H1 (cell line): Measurements from ENCODE around the gene A2ML1. TPM values are rescaled to one million over a fixed set of nuclear protein-coding genes. Genes with fewer than 3 reads are reported as not detected.

Experiments used
- CTCF ChIA-PET: fragments of 300-600 bp; sonication (Branson Sonifier 250); formaldehyde crosslinking; loops from one replicate; lab custom pipeline; 2021; ENCODE audit not compliant: partially characterized antibody; lab: Charles Lee
- POLR2A ChIA-PET: fragments of 300-600 bp; sonication (Branson Sonifier 250); formaldehyde crosslinking; loops from one replicate; lab custom pipeline; 2021; ENCODE audit warnings: inconsistent platforms; ENCODE audit not compliant: partially characterized antibody; lab: Charles Lee
- DNase-seq, 2 experiments: peaks; one replicate each; pipeline versions ENCODE4 v3.0.0 to v3.0.0-alpha.2; 2010 to 2022; ENCODE audit warnings: low spot score in 2 of 2, low read depth in 1 of 2, mixed read lengths in 1 of 2
- FAIRE-seq: peaks from 2 replicates; lab custom pipeline; 2011; peaks lifted over from hg19 to GRCh38; lab: Jason Lieb, UNC
- H2AFZ ChIP-seq: 2 replicates; pipeline ENCODE4 v1.8.1; 2012; ENCODE audit warnings: low read length, inconsistent platforms
- H2AK5ac ChIP-seq: 2 replicates; pipeline ENCODE4 v1.6.1; 2013; ENCODE audit warnings: low read depth, low read length
- H2BK120ac ChIP-seq: replicated peaks from 2 replicates; pipeline ENCODE3; 2013; ENCODE audit warnings: low read depth, low read length, inconsistent platforms
- H2BK12ac ChIP-seq: 2 replicates; pipeline ENCODE4 v1.6.1; 2013; ENCODE audit warnings: low read depth, low read length
- H2BK15ac ChIP-seq: 2 replicates; pipeline ENCODE4 v1.6.1; 2013; ENCODE audit warnings: low read length
- H2BK20ac ChIP-seq: 2 replicates; pipeline ENCODE4 v1.6.1; 2013; ENCODE audit warnings: low read length
- H2BK5ac ChIP-seq: 2 replicates; pipeline ENCODE4 v1.6.1; 2013; ENCODE audit warnings: low read depth, low read length
- H3K14ac ChIP-seq: 2 replicates; pipeline ENCODE4 v1.6.1; 2013; ENCODE audit warnings: inconsistent platforms; ENCODE audit not compliant: insufficient read length
- H3K18ac ChIP-seq: 2 replicates; pipeline ENCODE4 v1.6.1; 2013; ENCODE audit warnings: low read length; ENCODE audit errors: extremely low read depth
- H3K23ac ChIP-seq: 2 replicates; pipeline ENCODE4 v1.6.1; 2013; ENCODE audit warnings: inconsistent platforms; ENCODE audit not compliant: insufficient read length
- H3K23me2 ChIP-seq: 2 replicates; pipeline ENCODE4 v1.6.1; 2013; ENCODE audit warnings: low read depth, low read length
- H3K27ac ChIP-seq: 2 replicates; pipeline ENCODE4 v1.6.1; 2011; ENCODE audit warnings: low read depth, low read length, inconsistent platforms
- H3K27me3 ChIP-seq, 4 experiments: replicated peaks in 1 of 4; 1 replicate in 1 of 4; 2 replicates in 3 of 4; pipeline versions ENCODE4 v1.6.1 to v1.8.1; 2011 to 2013; ENCODE audit warnings: low read length in 3 of 4, mild to moderate bottlenecking in 3 of 4, inconsistent platforms in 2 of 4, mixed read lengths in 2 of 4, moderate library complexity in 1 of 4; ENCODE audit not compliant: control insufficient read depth in 3 of 4, insufficient read depth in 3 of 4; ENCODE audit errors: extremely low read depth in 1 of 4
- H3K36me3 ChIP-seq, 4 experiments: 2 replicates each; pipeline versions ENCODE4 v1.6.1 to v1.8.1; 2011 to 2013; ENCODE audit warnings: mild to moderate bottlenecking in 4 of 4, low read length in 3 of 4, moderate library complexity in 2 of 4, control low read depth in 1 of 4, inconsistent platforms in 1 of 4; ENCODE audit not compliant: insufficient read depth in 4 of 4, control insufficient read depth in 2 of 4
- H3K4ac ChIP-seq: replicated peaks from 2 replicates; pipeline ENCODE3; 2013; ENCODE audit warnings: low read length, low read depth, mixed read lengths, inconsistent platforms; ENCODE audit not compliant: insufficient read length
- H3K4me1 ChIP-seq, 4 experiments: replicated peaks in 1 of 4; 1 replicate in 1 of 4; 2 replicates in 3 of 4; pipeline versions ENCODE4 v1.6.1 to v1.8.1; 2011 to 2013; ENCODE audit warnings: low read length in 3 of 4, inconsistent platforms in 2 of 4, mixed read lengths in 1 of 4; ENCODE audit not compliant: insufficient read depth in 4 of 4, control insufficient read depth in 3 of 4
- H3K4me2 ChIP-seq, 2 experiments: 2 replicates each; pipeline versions ENCODE4 v1.6.1 to v1.8.1; 2011 to 2013; ENCODE audit warnings: low read depth in 2 of 2, low read length in 2 of 2, control low read depth in 1 of 2, inconsistent platforms in 1 of 2, mild to moderate bottlenecking in 1 of 2; ENCODE audit not compliant: insufficient read depth in 1 of 2
- H3K4me3 ChIP-seq, 4 experiments: fragments of 200-600, 300-600 bp in 1 of 4; sonication (generic), shearing (Covaris generic), sonication (Bioruptor Twin) in 1 of 4; 2 replicates each; pipeline versions ENCODE4 v1.5.1 to v1.8.1; 2011 to 2016; ENCODE audit warnings: low read length in 4 of 4, low read depth in 3 of 4, control low read depth in 2 of 4, inconsistent platforms in 2 of 4, mild to moderate bottlenecking in 2 of 4, mixed read lengths in 1 of 4, moderate library complexity in 1 of 4; ENCODE audit not compliant: insufficient read depth in 2 of 4; ENCODE audit errors: extremely low read depth in 1 of 4
- H3K56ac ChIP-seq: replicated peaks from 2 replicates; pipeline ENCODE3; 2013; ENCODE audit warnings: low read depth, mild to moderate bottlenecking, mixed read lengths, low read length, inconsistent platforms; ENCODE audit not compliant: insufficient read length
- H3K79me1 ChIP-seq: 2 replicates; pipeline ENCODE4 v1.6.1; 2013; ENCODE audit warnings: low read depth, low read length, control low read depth
- H3K79me2 ChIP-seq, 2 experiments: 2 replicates each; pipeline versions ENCODE4 v1.6.1 to v1.8.1; 2012 to 2013; ENCODE audit warnings: low read length in 2 of 2, mild to moderate bottlenecking in 2 of 2, inconsistent platforms in 1 of 2; ENCODE audit not compliant: insufficient read depth in 2 of 2, control insufficient read depth in 1 of 2
- H3K9ac ChIP-seq, 4 experiments: replicated peaks in 1 of 4; 1 replicate in 1 of 4; 2 replicates in 3 of 4; pipeline versions ENCODE4 v1.6.1 to v1.8.1; 2011 to 2013; ENCODE audit warnings: low read depth in 3 of 4, low read length in 3 of 4, control low read depth in 2 of 4, mild to moderate bottlenecking in 2 of 4, moderate library complexity in 2 of 4, inconsistent platforms in 1 of 4; ENCODE audit errors: extremely low read depth in 1 of 4
- H3K9me3 ChIP-seq, 2 experiments: 2 replicates each; pipeline versions ENCODE4 v1.6.1 to v1.8.1; 2012 to 2013; ENCODE audit warnings: mild to moderate bottlenecking in 2 of 2, moderate library complexity in 2 of 2, control low read depth in 1 of 2, inconsistent platforms in 1 of 2, low read depth in 1 of 2, low read length in 1 of 2, mixed read lengths in 1 of 2; ENCODE audit not compliant: insufficient read depth in 2 of 2
- H4K20me1 ChIP-seq, 2 experiments: replicated peaks in 1 of 2; 2 replicates each; pipeline versions ENCODE3 to v1.8.1; 2011 to 2013; ENCODE audit warnings: inconsistent platforms in 2 of 2, low read length in 2 of 2, mild to moderate bottlenecking in 1 of 2; ENCODE audit not compliant: insufficient read depth in 2 of 2, control insufficient read depth in 1 of 2
- H4K5ac ChIP-seq: 2 replicates; pipeline ENCODE4 v1.6.1; 2013; ENCODE audit warnings: low read length, low read depth, mixed read lengths, inconsistent platforms; ENCODE audit not compliant: insufficient read length
- H4K8ac ChIP-seq: 2 replicates; pipeline ENCODE4 v1.8.0; 2013; ENCODE audit warnings: mild to moderate bottlenecking, moderate library complexity, low read length, inconsistent platforms; ENCODE audit not compliant: insufficient read depth; ENCODE audit errors: extremely low read depth
- H4K91ac ChIP-seq: replicated peaks from 2 replicates; pipeline ENCODE3; 2013; ENCODE audit warnings: low read length, mixed read lengths, inconsistent platforms; ENCODE audit not compliant: insufficient read length
- ATF2 ChIP-seq: IDR thresholded peaks from 2 replicates; pipeline ENCODE4 v1.6.1; 2012; ENCODE audit warnings: low read length, inconsistent platforms
- BACH1 ChIP-seq: IDR thresholded peaks from 2 replicates; pipeline ENCODE4 v1.6.1; 2012; ENCODE audit warnings: low read length, improper control_type of control experiment
- HDAC6 ChIP-seq: IDR thresholded peaks from one replicate; pipeline ENCODE4 v1.7.1; 2012; ENCODE audit warnings: low read depth, mild to moderate bottlenecking, inconsistent platforms, low read length, moderate library complexity
- JUN ChIP-seq: IDR thresholded peaks from 2 replicates; pipeline ENCODE4 v1.6.1; 2011; ENCODE audit warnings: low read depth, mild to moderate bottlenecking, improper control_type of control experiment, low read length
- KDM1A ChIP-seq: fragments of 200-600, 300-600 bp; sonication (generic); IDR thresholded peaks from 2 replicates; pipeline ENCODE4 v1.7.1; 2016; ENCODE audit warnings: mild to moderate bottlenecking, low read length, borderline replicate concordance
- NRF1 ChIP-seq: IDR thresholded peaks from 2 replicates; pipeline ENCODE4 v1.6.1; 2011; ENCODE audit warnings: mild to moderate bottlenecking, low read depth, low read length, improper control_type of control experiment
- POLR2AphosphoS5 ChIP-seq: IDR thresholded peaks from 2 replicates; pipeline ENCODE4 v1.6.1; 2011; ENCODE audit warnings: low read depth, low read length
- RNF2 ChIP-seq: fragments of 200-900, 300-1000 bp; sonication (generic); IDR thresholded peaks from 2 replicates; pipeline ENCODE4 v1.7.1; 2016; ENCODE audit warnings: borderline replicate concordance, low read depth, mild to moderate bottlenecking, antibody characterized with exemption, low read length; ENCODE audit not compliant: poor library complexity, severe bottlenecking; ENCODE audit errors: missing control alignments
- SAP30 ChIP-seq: fragments of 300-600 bp; sonication (generic); IDR thresholded peaks from 2 replicates; pipeline ENCODE4 v1.7.1; 2012; ENCODE audit warnings: low read length, moderate library complexity, mild to moderate bottlenecking, inconsistent platforms; ENCODE audit not compliant: insufficient read depth, insufficient replicate concordance
- SIRT6 ChIP-seq: IDR thresholded peaks from one replicate; pipeline ENCODE4 v1.7.1; 2012; ENCODE audit warnings: low read length, inconsistent platforms
- SP2 ChIP-seq: IDR thresholded peaks from 2 replicates; pipeline ENCODE4 v1.6.1; 2012; ENCODE audit warnings: mild to moderate bottlenecking, low read length, inconsistent platforms
- YY1 ChIP-seq: IDR thresholded peaks from 2 replicates; pipeline ENCODE4 v1.6.1; 2011; ENCODE audit warnings: low read depth, mild to moderate bottlenecking, low read length
- ZNF274 ChIP-seq: IDR thresholded peaks from 2 replicates; pipeline ENCODE4 v1.7.0; 2012; ENCODE audit warnings: low read length, borderline replicate concordance; ENCODE audit errors: extremely low read depth
- polyA plus RNA-seq, 7 experiments: library from polyadenylated mRNA; depleted of rRNA in 3 of 7; stranded (reverse) in 5 of 7; unstranded in 2 of 7; fragments of >200 nt in 5 of 7; fragments of 200-250 nt in 2 of 7; gene quantifications; 1 replicate in 5 of 7; 2 replicates in 1 of 7; 4 replicates in 1 of 7; pipeline versions ENCODE4 v1.2.1 to v1.2.3, GENCODE V29; 2011 to 2013; ENCODE audit warnings: missing spikeins in 2 of 7, mixed read lengths in 2 of 7
- total RNA-seq: library from RNA; stranded (reverse); fragmentation: NEBNext Ultra II Directional; extraction: Animal tissue kit (Norgen Biotek cat#: 25700); gene quantifications from 2 replicates; pipeline ENCODE4 v1.2.1, GENCODE V29; 2021

A2ML1 gene
- total and polyA plus RNA-seq, 2 of the 8 experiments (the other 6 are each of a cell fraction or from before 2014, with no cell fraction given), result 10.2 to 10.3 TPM

- Histone ChIP-seq H3K79me1 (no peaks in the 10 kb centered on the region), H4K20me1 (no peaks in the 10 kb centered on the region), H3K18ac (no peak overlapping the region), H3K4me3 (no peak overlapping the region), H3K56ac (no peak overlapping the region), H3K4me1 (no peaks in the 10 kb centered on the region), H2AFZ (no peak overlapping the region), H2BK120ac (no peak overlapping the region), H3K14ac (no peak overlapping the region), H3K36me3 (peaks cover 0 to 4% (median 1%) of the 10 kb centered on the region in 4 experiments; a peak in 2 of 8 replicates), H3K9ac (no peak overlapping the region), H2BK5ac (no peak overlapping the region), H3K9me3 (no peaks in the 10 kb centered on the region), H3K27ac (no peak overlapping the region), H4K5ac (no peak overlapping the region), H2BK20ac (no peak overlapping the region), H4K91ac (no peak overlapping the region), H2BK15ac (no peak overlapping the region), H2AK5ac (no peak overlapping the region), H4K8ac (no peak overlapping the region), H3K23me2 (no peaks in the 10 kb centered on the region), H3K27me3 (no peaks in the 10 kb centered on the region), H3K23ac (no peak overlapping the region), H2BK12ac (no peak overlapping the region), H3K4ac (no peak overlapping the region), H3K79me2 (no peaks in the 10 kb centered on the region), H3K4me2 (no peak overlapping the region)
- FAIRE-seq, result no peak
- POLR2A ChIA-PET, result interaction anchor here (0.6 to 2.3 kb wide), 5 partner anchors 10 to 186 kb away, joined by 3 to 10 read pairs (median 3); no protein-coding TSS in a partner anchor
- no peak for DNase-seq
- TF ChIP-seq KDM1A (no peak), HDAC6 (no peak), NRF1 (no peak), POLR2AphosphoS5 (no peak), SP2 (no peak), ATF2 (no peak), SIRT6 (no peak), YY1 (no peak), JUN (no peak), BACH1 (no peak), SAP30 (no peak), ZNF274 (no peak), RNF2 (no peak)
- CTCF ChIA-PET, result interaction anchor here (0.6 to 4.6 kb wide), 4 partner anchors 9 to 156 kb away, joined by 3 to 28 read pairs (median 6); no protein-coding TSS in a partner anchor
Measured at GRCh38 chr12:8867009-8867408, 44.6 kb downstream of the A2ML1 start.
